Renal cortical epithelial cell (primary cell): ENCODE measurements around the gene MEOX2. TPM values are rescaled to one million over a fixed set of nuclear protein-coding genes. Genes with fewer than 3 reads are reported as not detected.

ENCODE experiments used
- total RNA-seq: library from RNA; depleted of rRNA; stranded (reverse); fragments of >200 nt; gene quantifications from 2 replicates; pipeline ENCODE4 v1.2.3, GENCODE V29; 2014

MEOX2 gene
- total RNA-seq, 1 donor from 2014 or later: 0.05 TPM

Other genes starting within 250 kb of the MEOX2 start
- 0.05 and 0.35 TPM in 2 replicates for gene AGMO, start 124.7 kb downstream of the MEOX2 start, total RNA-seq